Stomach smooth muscle (tissue), 2 donors: Measurements from ENCODE around the gene FREM2.

Experiments used
- H3K27ac ChIP-seq: one replicate; pipeline ENCODE4 v1.7.0; 2013; ENCODE audit warnings: mild to moderate bottlenecking, low read length, inconsistent platforms
- H3K27me3 ChIP-seq, 2 donors: one replicate each; pipeline ENCODE4 v1.7.0; 2013; ENCODE audit warnings: low read length in 2 of 2; ENCODE audit not compliant: insufficient read depth in 2 of 2, control insufficient read depth in 1 of 2
- H3K36me3 ChIP-seq, 2 donors: one replicate each; pipeline ENCODE4 v1.7.0; 2013; ENCODE audit warnings: low read length in 2 of 2; ENCODE audit not compliant: control insufficient read depth in 2 of 2, insufficient read depth in 2 of 2
- H3K4me1 ChIP-seq: one replicate; pipeline ENCODE4 v1.7.0; 2013; ENCODE audit warnings: low read length; ENCODE audit not compliant: control insufficient read depth, insufficient read depth
- H3K4me3 ChIP-seq, 2 donors: one replicate each; pipeline ENCODE4 v1.7.0; 2013; ENCODE audit warnings: low read length in 2 of 2
- H3K9ac ChIP-seq, 2 donors: one replicate each; pipeline ENCODE4 v1.7.0; 2013; ENCODE audit warnings: low read length in 2 of 2, mild to moderate bottlenecking in 1 of 2
- H3K9me3 ChIP-seq, 2 donors: one replicate each; pipeline ENCODE4 v1.7.0; 2013; ENCODE audit warnings: low read length in 2 of 2; ENCODE audit not compliant: control insufficient read depth in 2 of 2
- donor health status: healthy.
- donor health status: Pancreatic carcinoma.

Gene FREM2

GRCh38 chr13:38686577-38687245 is at the start of gene FREM2:
Gene FREM2, plus strand, starts transcription at chr13:38687077. Its CDS starts 268 bp downstream, at chr13:38687345.
- peaks cover 6 to 7% of the 10 kb centered on the region in 2 donors for H3K27me3 ChIP-seq

GRCh38 chr13:38637576-38637975 is 49.3 kb upstream of the FREM2 start:
- no peak overlapping the region for H3K27ac ChIP-seq

More at GRCh38 chr13:38686577-38687245, at the start of gene FREM2:
- Histone ChIP-seq H3K36me3 (no peaks in the 10 kb centered on the region), H3K27ac (no peak within 1 kb of the TSS), H3K9me3 (no peaks in the 10 kb centered on the region), H3K4me1 (peaks cover 16% of the 10 kb centered on the region), H3K4me3 (peak within 1 kb of the TSS; percentile 76 to 80), H3K9ac (peak within 1 kb of the TSS in 1 of 2 donors; percentile 21)

GRCh38 chr13:38641164-38641948 is 45.5 kb upstream of the FREM2 start:
- no peak overlapping the region for H3K9ac ChIP-seq
- no peaks in the 10 kb centered on the region for H3K36me3 ChIP-seq
- H3K27ac ChIP-seq, result no peak overlapping the region
- H3K9me3 ChIP-seq, result no peaks in the 10 kb centered on the region
- no peak overlapping the region for H3K4me3 ChIP-seq
- H3K27me3 ChIP-seq, result no peaks in the 10 kb centered on the region
- H3K4me1 ChIP-seq, result no peaks in the 10 kb centered on the region

More at GRCh38 chr13:38637576-38637975, 49.3 kb upstream of the FREM2 start:
- Histone ChIP-seq H3K4me1 (no peaks in the 10 kb centered on the region), H3K27me3 (no peaks in the 10 kb centered on the region), H3K9ac (no peak overlapping the region), H3K4me3 (no peak overlapping the region), H3K9me3 (no peaks in the 10 kb centered on the region), H3K36me3 (no peaks in the 10 kb centered on the region)

GRCh38 chr13:38647312-38647711 is 39.6 kb upstream of the FREM2 start:
- Histone ChIP-seq H3K4me3 (no peak overlapping the region), H3K36me3 (no peaks in the 10 kb centered on the region), H3K4me1 (no peaks in the 10 kb centered on the region), H3K9ac (no peak overlapping the region), H3K27ac (no peak overlapping the region), H3K27me3 (no peaks in the 10 kb centered on the region), H3K9me3 (no peaks in the 10 kb centered on the region)

GRCh38 chr13:38648912-38649311 is 38.0 kb upstream of the FREM2 start:
- Histone ChIP-seq H3K27me3 (no peaks in the 10 kb centered on the region), H3K4me3 (no peak overlapping the region), H3K36me3 (no peaks in the 10 kb centered on the region), H3K9me3 (no peaks in the 10 kb centered on the region), H3K4me1 (peaks cover 5% of the 10 kb centered on the region), H3K27ac (no peak overlapping the region), H3K9ac (no peak overlapping the region)

GRCh38 chr13:38656699-38657098 is 30.2 kb upstream of the FREM2 start:
- no peak overlapping the region for H3K9ac ChIP-seq
- no peaks in the 10 kb centered on the region for H3K27me3 ChIP-seq
- H3K4me3 ChIP-seq, result no peak overlapping the region
- H3K27ac ChIP-seq, result no peak overlapping the region
- H3K4me1 ChIP-seq, result peaks cover 5% of the 10 kb centered on the region
- H3K36me3 ChIP-seq, result no peaks in the 10 kb centered on the region
- H3K9me3 ChIP-seq, result no peaks in the 10 kb centered on the region

GRCh38 chr13:38657191-38657590 is 29.7 kb upstream of the FREM2 start:
- Histone ChIP-seq H3K9me3 (no peaks in the 10 kb centered on the region), H3K4me3 (no peak overlapping the region), H3K9ac (no peak overlapping the region), H3K27me3 (no peaks in the 10 kb centered on the region), H3K36me3 (no peaks in the 10 kb centered on the region), H3K4me1 (peaks cover 5% of the 10 kb centered on the region), H3K27ac (no peak overlapping the region)

- H3K27me3 ChIP-seq, result no peaks in the 10 kb centered on the region
- no peak overlapping the region for H3K9ac ChIP-seq
- H3K4me3 ChIP-seq, result no peak overlapping the region
- H3K9me3 ChIP-seq, result no peaks in the 10 kb centered on the region
- no peaks in the 10 kb centered on the region for H3K4me1 ChIP-seq
- no peak overlapping the region for H3K27ac ChIP-seq
- no peaks in the 10 kb centered on the region for H3K36me3 ChIP-seq
Measured at GRCh38 chr13:38658906-38659305, 28.0 kb upstream of the FREM2 start.

GRCh38 chr13:38661010-38661675 is 25.7 kb upstream of the FREM2 start:
- Histone ChIP-seq H3K36me3 (no peaks in the 10 kb centered on the region), H3K4me1 (no peaks in the 10 kb centered on the region), H3K4me3 (no peak overlapping the region), H3K9me3 (no peaks in the 10 kb centered on the region), H3K9ac (no peak overlapping the region), H3K27ac (no peak overlapping the region), H3K27me3 (no peaks in the 10 kb centered on the region)

- no peak overlapping the region for H3K27ac ChIP-seq
- H3K36me3 ChIP-seq, result no peaks in the 10 kb centered on the region
- H3K4me1 ChIP-seq, result no peaks in the 10 kb centered on the region
- no peaks in the 10 kb centered on the region for H3K27me3 ChIP-seq
- H3K4me3 ChIP-seq, result no peak overlapping the region
- no peaks in the 10 kb centered on the region for H3K9me3 ChIP-seq
- no peak overlapping the region for H3K9ac ChIP-seq
Measured at GRCh38 chr13:38662362-38662761, 24.5 kb upstream of the FREM2 start.
